Measurements from ENCODE around the gene GTF3C1. TPM values are rescaled to one million over a fixed set of nuclear protein-coding genes. Genes with fewer than 3 reads are reported as not detected.

Gene GTF3C1
- total RNA-seq, 2 donors from 2014 or later = 64.0 to 77.2 TPM

DNA sequence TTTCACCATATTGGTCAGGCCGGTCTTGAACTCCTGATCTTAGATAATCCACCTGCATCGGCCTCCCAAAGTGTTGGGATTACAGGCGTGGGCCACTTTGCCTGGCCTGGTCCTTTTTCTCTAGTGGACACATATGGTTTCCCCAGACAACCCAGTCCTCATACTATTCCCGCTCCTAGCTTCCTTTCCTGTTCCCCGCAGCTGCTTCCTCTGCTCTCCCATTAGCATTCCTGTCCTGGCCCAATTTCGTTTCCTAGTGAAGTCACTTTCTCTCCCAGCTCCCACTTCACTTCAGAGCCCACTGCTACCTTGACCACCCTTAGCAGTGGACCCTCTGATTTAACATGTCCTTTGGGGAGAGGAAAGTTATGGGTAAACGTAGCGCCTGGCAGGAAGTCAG, 11.5 kb upstream of the GTF3C1 start:
- Histone ChIP-seq H3K27ac (no peak overlapping the region), H3K9me3 (no peaks in the 10 kb centered on the region), H3K4me1 (peaks cover 0 to 20% of the 10 kb centered on the region in 2 donors)

DNA sequence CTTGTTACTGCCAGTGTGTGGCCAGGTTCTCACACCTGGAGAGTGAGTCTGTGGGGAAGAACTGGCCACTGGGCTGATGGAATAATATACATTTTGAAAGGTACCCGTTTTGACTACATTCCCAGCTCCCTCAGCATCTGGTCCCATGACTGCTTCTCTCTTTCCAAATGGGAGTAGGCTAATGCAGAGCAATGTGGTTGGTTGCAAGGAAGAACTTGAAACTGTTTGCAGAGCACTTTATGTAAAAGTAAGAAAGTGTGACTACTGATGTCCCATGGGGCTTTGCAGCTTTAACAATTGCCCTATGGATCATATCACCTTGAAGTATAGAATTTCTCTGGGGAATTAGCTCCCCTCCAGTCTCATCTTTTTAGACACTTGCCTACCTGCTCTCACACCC, 9.2 kb upstream of the GTF3C1 start:
- peaks cover 0 to 20% of the 10 kb centered on the region in 2 donors for H3K4me1 ChIP-seq
- no peak for DNase-seq (ENCODE audit: low spot score)
- no peaks in the 10 kb centered on the region for H3K36me3 ChIP-seq
- TF ChIP-seq, protein P1, sequence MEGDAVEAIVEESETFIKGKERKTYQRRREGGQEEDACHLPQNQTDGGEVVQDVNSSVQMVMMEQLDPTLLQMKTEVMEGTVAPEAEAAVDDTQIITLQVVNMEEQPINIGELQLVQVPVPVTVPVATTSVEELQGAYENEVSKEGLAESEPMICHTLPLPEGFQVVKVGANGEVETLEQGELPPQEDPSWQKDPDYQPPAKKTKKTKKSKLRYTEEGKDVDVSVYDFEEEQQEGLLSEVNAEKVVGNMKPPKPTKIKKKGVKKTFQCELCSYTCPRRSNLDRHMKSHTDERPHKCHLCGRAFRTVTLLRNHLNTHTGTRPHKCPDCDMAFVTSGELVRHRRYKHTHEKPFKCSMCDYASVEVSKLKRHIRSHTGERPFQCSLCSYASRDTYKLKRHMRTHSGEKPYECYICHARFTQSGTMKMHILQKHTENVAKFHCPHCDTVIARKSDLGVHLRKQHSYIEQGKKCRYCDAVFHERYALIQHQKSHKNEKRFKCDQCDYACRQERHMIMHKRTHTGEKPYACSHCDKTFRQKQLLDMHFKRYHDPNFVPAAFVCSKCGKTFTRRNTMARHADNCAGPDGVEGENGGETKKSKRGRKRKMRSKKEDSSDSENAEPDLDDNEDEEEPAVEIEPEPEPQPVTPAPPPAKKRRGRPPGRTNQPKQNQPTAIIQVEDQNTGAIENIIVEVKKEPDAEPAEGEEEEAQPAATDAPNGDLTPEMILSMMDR (IDR thresholded peaks at IDR 0.05) = no peak
- no peaks in the 10 kb centered on the region for H3K27me3 ChIP-seq
- no peak overlapping the region for H3K27ac ChIP-seq
- H3K4me3 ChIP-seq = no peak overlapping the region
- H3K9me3 ChIP-seq = no peaks in the 10 kb centered on the region

More for the DNA sequence above, 11.5 kb upstream of the GTF3C1 start:
- H3K4me3 ChIP-seq = no peak overlapping the region
- no peaks in the 10 kb centered on the region for H3K36me3 ChIP-seq
- no peak for DNase-seq (ENCODE audit: low spot score)
- TF ChIP-seq, protein P1 (IDR thresholded peaks at IDR 0.05) = no peak
- H3K27me3 ChIP-seq = no peaks in the 10 kb centered on the region

DNA sequence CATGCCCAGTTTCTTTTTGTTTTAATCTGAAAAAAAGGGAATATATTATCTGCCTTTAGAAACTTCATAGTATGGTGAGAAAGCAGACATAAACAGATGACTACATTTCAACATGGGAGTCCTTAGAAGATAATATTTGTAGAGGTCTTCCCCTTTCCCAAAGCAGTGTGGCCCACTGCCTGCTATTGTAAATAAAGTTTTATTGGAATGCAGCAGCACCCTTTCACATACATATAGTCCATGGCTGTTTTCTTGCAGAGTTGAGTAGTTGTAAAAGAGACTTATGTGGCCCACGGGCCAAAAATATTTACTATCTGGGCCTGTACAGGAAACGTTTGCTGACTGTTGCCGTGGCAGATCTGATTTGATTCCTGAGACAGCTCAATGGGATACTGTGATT, 8.7 kb upstream of the GTF3C1 start:
- Histone ChIP-seq H3K27ac (no peak overlapping the region), H3K4me3 (no peak overlapping the region), H3K9me3 (no peaks in the 10 kb centered on the region), H3K36me3 (no peaks in the 10 kb centered on the region), H3K4me1 (peaks cover 0 to 20% of the 10 kb centered on the region in 2 donors), H3K27me3 (no peaks in the 10 kb centered on the region)
- no peak for DNase-seq (ENCODE audit: low spot score)
- TF ChIP-seq, protein P1 (IDR thresholded peaks at IDR 0.05) = no peak

DNA sequence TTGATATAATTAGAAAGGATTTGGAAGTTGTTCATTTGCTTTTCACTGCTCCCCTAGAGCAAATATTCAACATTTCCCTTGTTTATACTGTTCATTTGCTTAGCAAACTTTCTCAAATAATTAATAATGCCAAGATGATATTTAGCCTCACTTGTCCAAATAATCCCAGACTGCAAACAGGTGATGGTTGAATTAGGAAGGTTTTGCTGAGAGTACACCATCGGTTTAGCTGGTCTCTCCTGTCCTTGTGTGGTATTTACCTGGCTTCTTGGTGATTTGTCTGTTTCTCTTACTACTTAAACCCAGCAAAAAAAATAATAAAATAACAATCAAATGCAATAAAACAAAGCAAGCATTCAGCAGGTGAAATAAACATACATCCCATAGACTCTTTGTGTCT, 6.8 kb upstream of the GTF3C1 start:
- no peaks in the 10 kb centered on the region for H3K27me3 ChIP-seq
- no peak overlapping the region for H3K27ac ChIP-seq
- no peaks in the 10 kb centered on the region for H3K36me3 ChIP-seq
- H3K9me3 ChIP-seq = no peaks in the 10 kb centered on the region
- DNase-seq (ENCODE audit: low spot score) = no peak
- TF ChIP-seq, protein P1 (IDR thresholded peaks at IDR 0.05) = no peak
- H3K4me3 ChIP-seq = no peak overlapping the region
- H3K4me1 ChIP-seq = peaks cover 0 to 12% of the 10 kb centered on the region in 2 donors

DNA sequence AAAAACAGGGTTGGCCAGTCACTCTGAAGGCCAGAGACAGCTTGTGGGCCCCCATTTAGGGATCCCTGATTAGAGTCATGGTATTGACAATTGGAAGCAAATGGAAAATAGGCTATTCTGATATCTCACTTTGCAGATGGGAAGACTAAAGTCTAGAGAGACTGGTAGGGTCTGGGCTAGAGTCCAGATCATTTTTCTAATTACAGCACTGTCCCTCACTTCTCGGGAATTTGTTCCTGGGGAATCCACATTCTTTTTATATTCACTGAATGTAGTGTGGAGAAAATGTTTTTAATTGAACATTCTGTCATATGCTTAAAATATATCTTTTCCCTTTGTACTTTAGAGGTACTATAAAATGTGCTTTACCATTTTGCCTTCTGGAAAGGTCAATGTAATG, 1.3 kb upstream of the GTF3C1 start:
- peak overlapping the region; percentile 74 to 82 for H3K27ac ChIP-seq
- H3K36me3 ChIP-seq = no peaks in the 10 kb centered on the region
- peaks cover 0 to 38% of the 10 kb centered on the region in 2 donors for H3K4me1 ChIP-seq
- no peaks in the 10 kb centered on the region for H3K27me3 ChIP-seq
- no peak for DNase-seq (ENCODE audit: low spot score)
- H3K4me3 ChIP-seq = peak overlapping the region in 1 of 2 donors; percentile 88
- no peaks in the 10 kb centered on the region for H3K9me3 ChIP-seq
- TF ChIP-seq, protein P1 (IDR thresholded peaks at IDR 0.05) = no peak

GRCh38 chr16:27550582-27550920, 838 bp upstream of the GTF3C1 start:
- peak overlapping the region; percentile 74 to 82 for H3K27ac ChIP-seq
- no peaks in the 10 kb centered on the region for H3K27me3 ChIP-seq
- TF ChIP-seq, protein P1 (IDR thresholded peaks at IDR 0.05) = no peak
- no peaks in the 10 kb centered on the region for H3K36me3 ChIP-seq
- peak overlapping the region; percentile 73 to 88 for H3K4me3 ChIP-seq
- DNase-seq (ENCODE audit: low spot score) = no peak
- peaks cover 0 to 38% of the 10 kb centered on the region in 2 donors for H3K4me1 ChIP-seq
- H3K9me3 ChIP-seq = no peaks in the 10 kb centered on the region

Measured in right atrium auricular region (tissue), 2 donors.